GM21447 (cell line): ENCODE data around the gene DMRT1.
"Not testable (repeated sequence)": the region's sequence is repeated elsewhere in the genome, so short reads cannot be mapped to it uniquely, and the experiment has no call there.

Source experiments
- ATAC-seq: cut with Tn5 transposase; IDR thresholded peaks from one replicate; pipeline ENCODE4 v1.9.1; 2021; ENCODE audit not compliant: unreplicated experiment

The DMRT1 gene

GRCh38 chr9:995781-996180 lies 154.3 kb downstream of the DMRT1 start:
- ATAC-seq, result no peak

DNA sequence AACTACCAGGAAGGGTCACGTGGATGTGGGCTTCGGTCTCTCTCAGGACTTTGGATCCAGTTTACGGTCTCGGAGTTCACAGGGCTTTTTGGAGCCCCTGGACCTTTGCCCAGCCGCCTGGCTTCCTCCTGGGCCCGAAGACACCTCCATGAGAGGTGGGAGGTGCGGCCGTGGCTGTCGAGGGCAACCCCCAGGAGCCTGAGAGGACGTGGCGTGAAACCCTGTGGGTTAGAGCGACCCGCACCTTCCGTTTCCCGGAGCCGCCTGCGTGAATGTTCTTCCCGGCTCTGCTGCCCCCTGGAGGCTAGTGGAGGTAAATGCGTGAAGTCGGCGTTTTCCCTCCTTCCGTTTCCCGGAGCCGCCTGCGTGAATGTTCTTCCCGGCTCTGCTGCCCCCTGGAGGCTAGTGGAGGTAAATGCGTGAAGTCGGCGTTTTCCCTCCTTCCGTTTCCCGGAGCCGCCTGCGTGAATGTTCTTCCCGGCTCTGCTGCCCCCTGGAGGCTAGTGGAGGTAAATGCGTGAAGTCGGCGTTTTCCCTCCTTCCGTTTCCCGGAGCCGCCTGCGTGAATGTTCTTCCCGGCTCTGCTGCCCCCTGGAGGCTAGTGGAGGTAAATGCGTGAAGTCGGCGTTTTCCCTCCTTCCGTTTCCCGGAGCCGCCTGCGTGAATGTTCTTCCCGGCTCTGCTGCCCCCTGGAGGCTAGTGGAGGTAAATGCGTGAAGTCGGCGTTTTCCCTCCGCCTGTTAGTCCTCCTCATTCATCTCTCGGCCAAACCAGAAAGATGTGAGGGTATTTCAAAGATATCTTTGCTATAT lies 157.0 kb downstream of the DMRT1 start:
- ATAC-seq, result not testable (repeated sequence)

- no peak for ATAC-seq
These were observed 160.3 kb downstream of the DMRT1 start for GRCh38 chr9:1001838-1002237.

GRCh38 chr9:1002678-1003077 lies 161.2 kb downstream of the DMRT1 start:
- no peak for ATAC-seq

GRCh38 chr9:1005043-1005667 lies 163.7 kb downstream of the DMRT1 start:
- ATAC-seq, result peak; percentile 64

- ATAC-seq, result no peak
These were observed 165.8 kb downstream of the DMRT1 start for GRCh38 chr9:1007312-1007711.

GRCh38 chr9:1008216-1008615 lies 166.7 kb downstream of the DMRT1 start:
- no peak for ATAC-seq

DNA sequence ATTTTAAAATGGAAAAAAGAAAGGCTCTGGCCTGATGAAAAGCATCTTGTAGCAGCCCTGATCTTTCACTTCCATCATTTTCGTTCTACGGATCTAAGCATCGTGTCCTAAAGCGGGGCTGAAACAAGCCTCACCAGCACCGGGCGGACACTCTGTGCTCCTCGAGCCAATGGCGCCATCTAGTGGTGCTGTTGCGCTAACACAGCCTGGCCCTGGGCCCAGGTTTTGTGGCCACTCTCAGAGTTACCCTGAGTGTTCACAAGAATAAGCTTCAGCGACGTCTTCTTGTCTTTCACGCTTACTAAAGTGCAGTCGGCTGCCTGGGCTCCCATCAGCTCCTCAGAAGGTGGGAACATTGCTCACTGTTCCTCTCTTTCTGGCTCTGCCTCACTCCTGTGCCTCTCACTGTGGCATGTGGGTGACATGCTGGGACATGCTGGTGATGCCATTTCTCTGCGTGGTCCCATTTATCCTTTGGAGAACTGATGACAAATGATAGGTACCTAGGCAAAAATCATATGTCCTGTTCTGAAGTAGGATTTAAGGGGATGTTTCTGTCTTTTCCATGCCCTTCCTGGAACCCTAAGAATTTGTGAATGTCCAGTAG lies 167.7 kb downstream of the DMRT1 start:
- peak; percentile 91 for ATAC-seq

- no peak for ATAC-seq
These were observed 171.5 kb downstream of the DMRT1 start for GRCh38 chr9:1013021-1013420.

DNA sequence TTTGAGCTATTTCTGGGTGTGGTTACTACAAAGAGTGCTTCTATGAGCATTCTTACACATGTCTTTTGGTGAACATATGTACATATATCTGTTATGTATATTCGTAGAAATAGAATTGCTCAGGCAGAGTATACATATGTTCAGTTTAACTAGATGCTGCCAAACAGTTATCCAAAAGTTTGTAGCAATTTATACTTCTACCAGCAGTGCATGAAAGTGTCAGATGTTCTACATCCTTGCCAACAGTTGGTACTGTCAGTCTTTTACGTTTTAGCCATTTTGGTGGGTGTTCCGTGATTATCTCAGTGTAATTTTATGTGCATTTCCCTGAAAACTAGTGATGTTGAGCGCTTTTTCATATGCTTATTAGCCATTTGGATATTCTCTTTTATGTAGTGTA lies 172.7 kb downstream of the DMRT1 start:
- ATAC-seq, result no peak

DNA sequence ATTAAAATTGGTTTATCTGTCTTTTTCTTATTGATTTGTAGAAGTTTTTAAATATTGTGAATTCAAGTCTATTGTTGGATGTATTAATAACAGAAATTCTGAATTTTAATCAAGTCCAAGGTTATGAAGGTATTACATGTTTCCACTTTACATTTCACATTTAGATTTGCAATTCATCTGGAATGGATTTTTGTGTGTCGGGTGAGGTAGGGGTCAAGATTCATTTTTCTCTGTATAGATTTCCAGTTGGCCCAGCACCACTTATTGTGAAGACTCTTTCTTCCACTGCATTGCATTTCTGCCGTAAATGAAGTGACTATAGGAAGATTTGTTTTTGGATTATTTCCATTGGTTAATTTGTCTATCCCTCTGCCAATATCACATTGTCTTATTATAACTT lies 173.1 kb downstream of the DMRT1 start:
- no peak for ATAC-seq

DNA sequence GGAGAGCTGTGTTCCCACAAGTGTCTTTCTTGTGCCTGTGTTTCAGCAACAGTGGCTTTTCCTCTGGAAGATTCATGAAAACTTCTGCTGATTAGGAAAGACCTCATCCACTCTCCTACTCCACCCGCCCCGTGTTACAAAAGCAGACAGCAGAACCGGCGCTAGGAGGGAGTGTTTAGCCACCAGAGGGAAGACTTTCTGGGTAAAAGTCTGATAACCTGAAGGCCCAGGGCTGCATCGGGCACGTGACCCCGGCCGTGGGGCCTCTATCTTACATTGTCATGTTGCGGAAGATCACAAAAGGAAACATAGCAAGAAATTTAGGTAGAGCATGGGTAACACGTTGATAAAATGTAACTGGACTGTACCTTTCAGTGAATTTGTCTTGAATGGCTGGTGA lies 176.6 kb downstream of the DMRT1 start:
- ATAC-seq, result no peak
